Neural cell (in vitro differentiated cells): Measurements from ENCODE around the gene LRRFIP2. TPM values are rescaled to one million over a fixed set of nuclear protein-coding genes. Genes with fewer than 3 reads are reported as not detected.

Experiments used
- H2AFZ ChIP-seq: fragments of 200-600, 300-800 bp; sonication (generic), shearing (Covaris generic); 2 replicates; pipeline ENCODE4 v1.6.0; 2014; ENCODE audit warnings: low read depth, mild to moderate bottlenecking, antibody characterized with exemption, low read length, moderate library complexity
- H3F3A ChIP-seq: fragments of 200-600 bp; shearing (Covaris generic); 2 replicates; pipeline ENCODE4 v1.6.1; 2016; ENCODE audit warnings: mild to moderate bottlenecking, moderate library complexity, mixed read lengths, antibody characterized with exemption, low read length; ENCODE audit not compliant: insufficient read depth, poor library complexity, severe bottlenecking
- H3K27ac ChIP-seq: fragments of 200-600, 300-800 bp; sonication (generic), shearing (Covaris generic); 2 replicates; pipeline ENCODE4 v1.5.1; 2014; ENCODE audit warnings: mild to moderate bottlenecking, low read length, moderate library complexity
- H3K27me3 ChIP-seq: fragments of 300-800, 200-600 bp; sonication (generic), shearing (Covaris generic); 2 replicates; pipeline ENCODE4 v1.6.0; 2014; ENCODE audit warnings: mild to moderate bottlenecking, low read depth, low read length, moderate library complexity; ENCODE audit not compliant: insufficient read depth
- H3K36me3 ChIP-seq: fragments of 300-800, 200-600 bp; sonication (generic), shearing (Covaris generic); 2 replicates; pipeline ENCODE4 v1.5.1; 2014; ENCODE audit warnings: mild to moderate bottlenecking, antibody characterized with exemption, low read length, moderate library complexity; ENCODE audit not compliant: insufficient read depth
- H3K4me2 ChIP-seq: fragments of 300-800, 200-600 bp; sonication (generic), shearing (Covaris generic); 2 replicates; pipeline ENCODE4 v1.6.0; 2014; ENCODE audit warnings: mild to moderate bottlenecking, low read length
- H3K4me3 ChIP-seq: fragments of 300-800, 200-600 bp; sonication (generic), shearing (Covaris generic); 2 replicates; pipeline ENCODE4 v1.5.1; 2014; ENCODE audit warnings: mild to moderate bottlenecking, low read length, moderate library complexity
- H3K79me2 ChIP-seq: fragments of 200-600 bp; shearing (Covaris generic); replicated peaks from 2 replicates; pipeline ENCODE4 v1.6.0; 2014; ENCODE audit warnings: mild to moderate bottlenecking, low read length, moderate library complexity; ENCODE audit not compliant: insufficient read depth
- H3K9ac ChIP-seq: fragments of 300-800, 200-600 bp; sonication (generic), shearing (Covaris generic); 2 replicates; pipeline ENCODE4 v1.6.1; 2016; ENCODE audit warnings: mild to moderate bottlenecking, low read length, mixed read lengths
- H3K9me2 ChIP-seq: fragments of 200-600 bp; shearing (Covaris generic); 2 replicates; pipeline ENCODE4 v1.6.1; 2016; ENCODE audit warnings: mild to moderate bottlenecking, low read length, mixed read lengths; ENCODE audit not compliant: insufficient read depth
- H3K9me3 ChIP-seq: fragments of 200-600, 300-800 bp; sonication (generic), shearing (Covaris generic); 2 replicates; pipeline ENCODE4 v1.6.1; 2016; ENCODE audit warnings: mild to moderate bottlenecking, mixed run types, low read length, moderate library complexity, mixed read lengths
- H4K20me1 ChIP-seq: fragments of 200-600 bp; shearing (Covaris generic); 2 replicates; pipeline ENCODE4 v1.6.1; 2016; ENCODE audit warnings: mild to moderate bottlenecking, mixed run types; ENCODE audit not compliant: insufficient read depth
- CTCF ChIP-seq: fragments of 450-650 bp; IDR thresholded peaks from 2 replicates; pipeline ENCODE4 v1.5.1; 2014; ENCODE audit warnings: antibody characterized with exemption, mild to moderate bottlenecking, moderate library complexity; ENCODE audit not compliant: poor library complexity, severe bottlenecking
- EP300 ChIP-seq: fragments of 450-650 bp; conservative IDR thresholded peaks from 2 replicates; pipeline ENCODE4 v1.6.1; 2014; ENCODE audit warnings: antibody characterized with exemption, mild to moderate bottlenecking, moderate library complexity; ENCODE audit not compliant: poor library complexity, severe bottlenecking
- EZH2 ChIP-seq: fragments of 200-600, 300-800 bp; shearing (Covaris generic), sonication (generic); IDR thresholded peaks from 2 replicates; pipeline ENCODE4 v1.6.1; 2014; ENCODE audit warnings: antibody characterized with exemption, low read length, borderline replicate concordance, mild to moderate bottlenecking; ENCODE audit not compliant: insufficient read depth, poor library complexity, severe bottlenecking
- MXI1 ChIP-seq: fragments of 450-650 bp; conservative IDR thresholded peaks from 2 replicates; pipeline ENCODE4 v1.6.1; 2014; ENCODE audit warnings: antibody characterized with exemption, mild to moderate bottlenecking; ENCODE audit not compliant: poor library complexity, severe bottlenecking
- POLR2AphosphoS5 ChIP-seq: IDR thresholded peaks from 2 replicates; pipeline ENCODE4 v1.6.1; 2012
- RAD21 ChIP-seq: fragments of 450-650 bp; conservative IDR thresholded peaks from 2 replicates; pipeline ENCODE4 v1.6.1; 2014; ENCODE audit warnings: antibody characterized with exemption, mild to moderate bottlenecking, moderate library complexity
- REST ChIP-seq: IDR thresholded peaks from 2 replicates; pipeline ENCODE4 v1.6.1; 2012; ENCODE audit warnings: borderline replicate concordance
- SMC3 ChIP-seq: fragments of 450-650 bp; conservative IDR thresholded peaks from 2 replicates; pipeline ENCODE4 v1.6.1; 2014; ENCODE audit warnings: antibody characterized with exemption, mild to moderate bottlenecking, moderate library complexity; ENCODE audit not compliant: poor library complexity
- TAF1 ChIP-seq: IDR thresholded peaks from 2 replicates; pipeline ENCODE4 v1.6.1; 2012; ENCODE audit warnings: low read depth
- polyA plus RNA-seq: library from polyadenylated mRNA; depleted of rRNA; stranded (reverse); fragments of >200 nt; gene quantifications from 2 replicates; pipeline ENCODE4 v1.2.3, GENCODE V29; 2014

LRRFIP2 gene
- polyA plus RNA-seq, 1 donor from 2014 or later, result 143 TPM

- H3K79me2 ChIP-seq, result no peaks in the 10 kb centered on the region
- no peaks in the 10 kb centered on the region for H4K20me1 ChIP-seq
- H3K4me3 ChIP-seq, result no peak overlapping the region
- H3K9ac ChIP-seq, result no peak overlapping the region
- H3K36me3 ChIP-seq, result no peaks in the 10 kb centered on the region
- H3K27me3 ChIP-seq, result no peaks in the 10 kb centered on the region
- TF ChIP-seq POLR2AphosphoS5 (no peak), EZH2 (no peak), CTCF (no peak), MXI1 (no peak), EP300 (no peak), TAF1 (no peak), REST (no peak), SMC3 (no peak), RAD21 (no peak)
- H3K9me3 ChIP-seq, result no peaks in the 10 kb centered on the region
- no peak overlapping the region for H3K4me2 ChIP-seq
- H3K27ac ChIP-seq, result no peak overlapping the region
- H3F3A ChIP-seq, result no peaks in the 10 kb centered on the region
- H2AFZ ChIP-seq, result no peak overlapping the region
- no peaks in the 10 kb centered on the region for H3K9me2 ChIP-seq
These were observed 75.5 kb downstream of the LRRFIP2 start for GRCh38 chr3:37098884-37099283.

- Histone ChIP-seq H3K4me3 (no peak overlapping the region), H3K9me3 (no peaks in the 10 kb centered on the region), H3K27ac (no peak overlapping the region), H3K36me3 (no peaks in the 10 kb centered on the region), H3K9me2 (no peaks in the 10 kb centered on the region), H3K4me2 (no peak overlapping the region), H3F3A (no peaks in the 10 kb centered on the region), H4K20me1 (no peaks in the 10 kb centered on the region), H3K9ac (no peak overlapping the region), H2AFZ (no peak overlapping the region), H3K79me2 (no peaks in the 10 kb centered on the region), H3K27me3 (no peaks in the 10 kb centered on the region)
- TF ChIP-seq POLR2AphosphoS5 (no peak), RAD21 (no peak), REST (no peak), EZH2 (no peak), CTCF (no peak), EP300 (no peak), TAF1 (no peak), SMC3 (no peak), MXI1 (no peak)
These were observed 76.6 kb downstream of the LRRFIP2 start for GRCh38 chr3:37097776-37098175.
